ENCODE measurements around the gene PPY.
"Not testable (repeated sequence)": the region's sequence is repeated elsewhere in the genome, so short reads cannot be mapped to it uniquely, and the experiment has no call there.

Gene PPY

DNA sequence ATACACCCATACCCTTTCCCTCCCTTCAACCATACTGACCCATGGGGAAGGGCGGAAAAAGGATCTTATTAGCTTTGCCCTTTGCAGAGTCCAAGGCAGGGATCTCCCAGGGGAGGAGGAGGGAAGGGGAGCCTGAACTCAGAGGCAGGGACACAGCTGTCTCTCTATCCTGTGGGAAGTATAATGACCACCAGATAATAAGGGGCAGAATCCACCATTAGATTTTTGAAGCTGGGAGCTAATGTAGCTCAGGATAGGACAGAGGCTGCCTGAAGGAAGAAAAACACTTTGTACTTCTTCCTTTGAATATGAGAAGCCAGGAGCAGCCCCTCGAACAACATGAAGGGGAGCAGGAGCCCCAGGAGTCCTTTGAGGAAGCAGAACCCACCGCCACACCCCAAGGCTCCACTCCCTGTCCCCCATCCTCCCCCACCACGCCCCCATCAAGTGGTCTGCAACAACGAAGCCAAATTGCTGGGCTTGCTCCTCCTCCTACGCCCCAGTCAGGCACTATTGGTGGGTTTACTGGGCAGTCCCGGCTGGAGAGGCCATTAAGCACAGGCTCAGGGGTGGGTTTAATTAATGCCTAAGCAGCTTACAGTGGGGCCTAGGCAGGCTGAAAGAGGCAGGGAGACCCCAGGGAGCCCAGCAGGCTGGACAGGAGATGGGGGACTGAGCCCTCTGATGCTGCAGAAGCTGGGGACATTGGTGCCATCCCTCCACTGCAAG, 40.3 kb downstream of the PPY start:
- no peak for DNase-seq

DNA sequence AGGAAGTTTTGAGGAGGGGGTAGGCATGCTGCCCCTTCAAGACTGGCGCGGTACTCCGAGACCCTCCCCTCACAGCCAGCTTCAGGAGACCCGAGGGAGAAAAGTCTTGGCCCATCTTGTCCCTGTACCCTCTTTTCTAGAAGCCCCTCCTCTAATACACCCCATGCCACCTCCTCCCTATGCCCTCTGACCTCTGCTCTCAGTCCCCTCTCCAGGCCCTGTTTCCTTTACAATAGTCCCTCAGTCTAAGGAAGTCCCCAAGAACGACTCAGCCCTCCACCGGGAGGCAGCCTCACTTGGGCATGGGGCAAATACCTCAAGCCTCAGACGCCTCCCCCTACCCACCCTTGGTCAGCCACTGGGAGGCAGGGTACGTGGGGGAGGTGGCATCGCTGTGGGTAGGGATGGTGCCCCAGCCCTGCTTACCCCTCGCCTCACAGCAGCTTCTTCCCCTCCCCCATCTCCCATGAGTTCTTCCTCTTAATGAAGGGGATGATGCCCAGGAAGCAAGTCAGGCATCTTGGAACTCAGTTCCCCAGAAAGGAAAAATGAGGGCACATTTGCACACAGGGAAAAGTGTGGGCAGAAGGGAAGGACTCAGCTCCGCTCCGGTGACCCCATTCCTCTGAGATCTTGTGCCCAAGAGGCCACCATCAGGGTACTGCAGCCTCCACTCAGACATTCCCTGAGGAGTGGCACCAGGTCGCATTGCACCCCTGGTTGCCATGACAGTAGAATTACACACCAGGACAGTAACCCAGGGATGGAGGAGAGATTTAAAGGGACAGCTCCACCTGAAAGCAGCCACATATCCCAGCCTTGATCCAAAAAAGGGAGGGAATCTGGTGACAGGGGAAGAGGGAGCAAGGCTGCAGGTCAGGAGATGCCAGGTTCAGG, 41.2 kb downstream of the PPY start:
- no peak for DNase-seq

DNA sequence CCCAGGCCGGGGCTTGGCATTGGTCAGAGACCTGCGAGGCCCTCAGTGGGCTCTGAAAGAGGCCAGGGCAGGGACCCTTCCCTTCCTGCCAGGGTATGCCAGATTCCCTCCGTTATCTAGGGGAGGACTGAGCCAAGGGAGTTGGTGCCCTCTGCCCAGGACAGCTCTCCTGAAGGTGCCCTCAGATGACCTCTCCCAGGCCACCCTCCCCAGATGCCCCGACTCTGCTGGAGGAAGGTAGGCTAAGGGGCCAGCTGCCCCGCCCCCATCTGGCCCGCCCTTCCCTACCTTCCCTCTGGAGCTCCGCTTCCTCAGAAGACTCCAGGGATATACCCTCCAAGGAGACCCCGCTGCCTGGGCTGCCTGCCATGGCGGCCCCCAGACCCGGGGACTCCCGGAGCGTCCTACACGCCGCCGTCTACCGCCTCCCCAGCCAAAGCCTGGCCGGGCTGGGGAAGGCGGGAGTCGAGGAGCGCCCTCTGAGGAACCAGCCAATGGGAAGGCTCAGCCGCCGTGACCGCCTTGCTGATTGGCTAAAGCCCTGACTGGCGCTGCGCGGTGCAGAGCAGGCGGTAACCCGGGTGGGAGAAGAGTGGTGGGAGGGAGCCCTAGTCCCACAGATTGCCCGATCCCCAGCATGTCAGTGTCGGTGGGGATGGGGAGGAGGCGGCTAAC, 42.0 kb downstream of the PPY start:
- peak; percentile 85 to 93 (median 90) for DNase-seq

DNA sequence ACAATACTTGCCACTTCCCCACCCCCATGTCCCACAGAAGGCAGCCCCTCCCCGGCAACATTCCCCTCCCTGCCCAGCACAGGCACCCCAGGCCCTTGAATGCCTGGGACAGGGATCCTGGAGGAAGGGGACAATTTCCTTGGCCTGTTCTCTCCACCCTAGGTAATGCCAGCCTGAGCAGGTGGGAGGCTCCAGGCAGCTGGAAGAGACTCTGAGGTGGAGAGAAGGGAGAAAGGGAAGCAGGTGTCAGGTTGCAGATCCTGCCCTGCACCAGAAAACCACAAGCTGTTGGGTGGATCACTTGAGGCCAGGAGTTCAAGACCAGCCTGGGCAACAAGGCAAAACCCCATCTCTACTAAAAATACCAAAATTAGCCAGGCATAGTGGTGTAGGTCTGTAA, 43.8 kb downstream of the PPY start:
- DNase-seq = no peak

DNA sequence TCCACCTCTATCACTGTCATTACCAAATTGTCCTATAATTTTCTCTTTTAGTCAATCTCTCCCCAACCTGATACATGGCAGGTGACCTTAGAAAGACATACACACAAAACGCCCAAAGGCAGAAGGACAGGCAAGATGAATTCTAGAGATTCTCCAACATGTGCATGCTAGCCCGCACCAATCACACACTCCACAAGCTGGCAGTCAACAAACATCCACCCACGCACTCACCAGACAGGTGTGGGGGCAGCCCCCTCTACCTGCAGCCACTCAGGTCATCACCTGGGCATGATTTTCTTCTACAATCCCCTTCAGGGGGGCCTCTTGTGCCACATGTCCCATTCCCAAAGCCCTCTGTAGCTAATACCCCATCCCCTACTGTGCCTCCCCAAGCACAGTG, 44.4 kb downstream of the PPY start:
- no peak for DNase-seq

DNA sequence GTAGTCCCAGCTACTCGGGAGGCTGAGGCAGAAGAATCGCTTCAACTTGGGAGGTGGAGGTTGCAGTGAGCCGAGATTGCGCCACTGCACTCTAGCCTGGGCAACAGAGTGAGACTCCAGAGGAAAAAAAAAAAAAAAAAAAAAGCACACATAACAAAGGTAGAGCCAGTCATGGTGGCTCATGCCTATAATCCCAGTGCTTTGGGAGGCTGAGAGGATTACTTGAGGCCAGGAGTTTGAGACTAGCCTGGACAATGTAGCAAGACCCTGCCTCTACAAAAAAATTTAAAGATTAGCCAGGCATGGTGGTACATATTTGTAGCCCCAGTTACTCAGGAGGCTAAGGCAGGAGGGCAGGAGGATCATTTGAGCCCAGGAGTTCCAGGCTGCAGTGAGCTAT, 47.8 kb downstream of the PPY start:
- not testable (repeated sequence) for DNase-seq

DNA sequence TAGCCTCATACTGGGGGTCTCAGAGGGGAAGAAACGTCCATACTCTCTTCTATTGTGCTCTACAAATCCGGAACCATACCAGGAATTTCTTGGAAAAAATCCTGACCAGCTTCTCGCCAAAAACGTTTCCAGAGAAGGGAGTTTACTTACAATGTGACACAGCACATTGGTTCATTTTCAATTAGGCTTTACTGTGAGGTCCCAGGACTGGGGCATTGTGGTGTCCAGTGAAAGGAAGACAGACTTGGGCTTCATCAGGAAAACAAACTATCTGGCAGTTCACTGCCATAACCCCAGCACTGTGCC, 49.7 kb downstream of the PPY start:
- DNase-seq = no peak

DNA sequence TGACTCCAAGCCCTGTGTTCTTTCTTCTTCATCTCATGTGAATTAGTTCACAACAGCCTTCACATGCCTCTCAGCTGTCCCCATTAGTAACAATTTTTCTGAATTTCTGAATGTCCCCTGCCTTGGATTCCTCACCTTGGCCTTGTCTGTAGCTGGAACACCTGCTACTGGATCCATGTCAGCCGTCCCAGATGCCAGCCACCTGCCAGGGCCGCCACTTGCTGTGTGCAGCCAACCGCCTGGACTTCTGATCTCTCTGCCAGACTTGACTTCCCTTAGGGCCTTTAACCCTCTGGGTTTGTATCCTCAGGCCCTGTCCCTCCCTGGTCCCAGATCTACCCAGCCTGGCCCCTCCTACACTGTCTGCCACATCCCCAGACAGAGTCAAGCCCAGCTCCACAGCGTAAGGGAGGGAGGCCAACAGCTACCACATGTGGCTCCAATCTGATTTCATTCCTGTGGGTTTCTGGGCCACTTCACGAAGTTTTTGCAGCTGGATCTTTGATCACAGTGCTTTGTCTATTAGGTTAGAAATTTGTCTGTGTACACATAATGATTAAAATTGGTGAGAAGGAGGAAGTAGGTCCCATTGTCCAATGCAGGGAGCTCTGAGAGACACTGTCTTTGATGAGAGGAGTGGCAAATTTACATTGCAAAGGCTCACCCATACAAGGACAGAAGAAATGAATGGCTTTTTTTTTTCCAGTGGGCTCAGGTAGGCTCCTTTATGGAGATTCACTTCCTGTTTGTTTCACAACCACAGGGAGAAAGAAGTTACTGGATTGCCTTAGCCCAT, 50.2 kb downstream of the PPY start:
- no peak for DNase-seq

All from suppressor macrophage treated with lipopolysaccharide for 1 hour (primary cell).